Liver (tissue), 9 donors: ENCODE measurements around the gene DPF3. TPM values are rescaled to one million over a fixed set of nuclear protein-coding genes. Genes with fewer than 3 reads are reported as not detected.

Experiments
- DNase-seq: peaks from one replicate; pipeline ENCODE4 v3.0.0-alpha.2; 2017; ENCODE audit warnings: low spot score
- H3K27ac ChIP-seq, 2 donors: one replicate each; pipeline ENCODE4 v1.7.0; 2013; ENCODE audit warnings: inconsistent platforms in 2 of 2, low read length in 2 of 2, control low read depth in 1 of 2, low read depth in 1 of 2, mild to moderate bottlenecking in 1 of 2
- H3K27me3 ChIP-seq, 4 donors: one replicate each; pipeline versions ENCODE4 v1.6.1 to v1.7.0; 2013; ENCODE audit warnings: low read length in 3 of 4, inconsistent platforms in 1 of 4, mild to moderate bottlenecking in 1 of 4, moderate library complexity in 1 of 4; ENCODE audit not compliant: control insufficient read depth in 4 of 4, insufficient read depth in 4 of 4
- H3K36me3 ChIP-seq, 4 donors: one replicate each; pipeline versions ENCODE4 v1.6.1 to v1.7.0; 2013; ENCODE audit warnings: low read length in 3 of 4, mild to moderate bottlenecking in 3 of 4, low read depth in 1 of 4, moderate library complexity in 1 of 4; ENCODE audit not compliant: control insufficient read depth in 4 of 4, insufficient read depth in 3 of 4
- H3K4me1 ChIP-seq, 4 donors: one replicate each; pipeline versions ENCODE4 v1.6.1 to v1.7.0; 2013; ENCODE audit warnings: low read length in 3 of 4, mild to moderate bottlenecking in 3 of 4, moderate library complexity in 1 of 4; ENCODE audit not compliant: control insufficient read depth in 4 of 4, insufficient read depth in 4 of 4
- H3K4me3 ChIP-seq, 3 donors: one replicate each; pipeline versions ENCODE4 v1.6.1 to v1.7.0; 2013; ENCODE audit warnings: low read length in 3 of 3, control low read depth in 1 of 3, low read depth in 1 of 3, mild to moderate bottlenecking in 1 of 3
- H3K9ac ChIP-seq, 2 donors: one replicate each; pipeline ENCODE4 v1.7.0; 2013; ENCODE audit warnings: low read length in 2 of 2, mild to moderate bottlenecking in 2 of 2, moderate library complexity in 2 of 2, control low read depth in 1 of 2, low read depth in 1 of 2
- H3K9me3 ChIP-seq, 4 donors: one replicate each; pipeline versions ENCODE4 v1.6.1 to v1.7.0; 2013; ENCODE audit warnings: low read length in 3 of 4; ENCODE audit not compliant: control insufficient read depth in 4 of 4
- CTCF ChIP-seq: fragments of 150-350 bp; IDR thresholded peaks from 2 replicates; pipeline ENCODE4 v1.5.1; 2017; ENCODE audit warnings: improper control_type of control experiment, low read depth, low read length; ENCODE audit not compliant: missing input control
- EGR1 ChIP-seq, 2 donors: IDR thresholded peaks; 2 replicates each; pipeline ENCODE4 v1.6.1; 2016 to 2018; ENCODE audit warnings: antibody characterized with exemption in 2 of 2, low read depth in 2 of 2
- FOXA1 ChIP-seq: IDR thresholded peaks from 2 replicates; pipeline ENCODE4 v1.6.1; 2016; ENCODE audit warnings: antibody characterized with exemption
- FOXA2 ChIP-seq: IDR thresholded peaks from 2 replicates; pipeline ENCODE4 v1.6.1; 2016; ENCODE audit warnings: antibody characterized with exemption
- GABPA ChIP-seq, 2 donors: IDR thresholded peaks in 1 of 2; conservative IDR thresholded peaks in 1 of 2; 2 replicates each; pipeline ENCODE4 v1.6.1; 2016; ENCODE audit warnings: antibody characterized with exemption in 2 of 2, mild to moderate bottlenecking in 1 of 2, moderate library complexity in 1 of 2
- HNF4A ChIP-seq, 2 donors: conservative IDR thresholded peaks; 2 replicates each; pipeline ENCODE4 v1.6.1; 2016; ENCODE audit warnings: antibody characterized with exemption in 2 of 2, mild to moderate bottlenecking in 2 of 2
- HNF4G ChIP-seq: IDR thresholded peaks from 2 replicates; pipeline ENCODE4 v1.6.1; 2016; ENCODE audit warnings: antibody characterized with exemption
- JUND ChIP-seq, 2 donors: IDR thresholded peaks; 2 replicates each; pipeline ENCODE4 v1.6.1; 2016; ENCODE audit warnings: antibody characterized with exemption in 2 of 2
- RAD21 ChIP-seq, 2 donors: IDR thresholded peaks; 2 replicates each; pipeline ENCODE4 v1.6.1; 2016; ENCODE audit warnings: antibody characterized with exemption in 2 of 2, mild to moderate bottlenecking in 2 of 2
- REST ChIP-seq: IDR thresholded peaks from 2 replicates; pipeline ENCODE4 v1.6.1; 2016; ENCODE audit warnings: antibody characterized with exemption, mild to moderate bottlenecking
- SP1 ChIP-seq: IDR thresholded peaks from 2 replicates; pipeline ENCODE4 v1.6.1; 2018; ENCODE audit warnings: antibody characterized with exemption, mild to moderate bottlenecking
- ZBTB33 ChIP-seq: IDR thresholded peaks from 2 replicates; pipeline ENCODE4 v1.6.1; 2016; ENCODE audit warnings: antibody characterized with exemption
- WGBS: extraction: QIAGEN DNeasy Blood & Tissue Kit; methylation state at CpG from one replicate; pipeline ENCODE4 v1.1.7; 2013; 5-methylcytosine and 5-hydroxymethylcytosine counted together
- polyA plus RNA-seq, 2 donors: library from polyadenylated mRNA; stranded (reverse) in 1 of 2; unstranded in 1 of 2; fragments of 200-250 nt in 1 of 2; fragments of >200 nt in 1 of 2; fragmentation: Nextera tagmentation in 1 of 2; extraction: Ambion mirVana in 1 of 2; gene quantifications; one replicate each; pipeline versions ENCODE4 v1.2.1 to v1.2.3, GENCODE V29; 2013 to 2015
- total RNA-seq, 2 donors: library from RNA; depleted of rRNA; stranded (reverse); fragments of >200 nt; gene quantifications; one replicate each; pipeline ENCODE4 v1.2.3, GENCODE V29; 2014
- TF ChIP-seq, protein P1 (sequence below): IDR thresholded peaks from 2 replicates; pipeline ENCODE4 v1.6.1; 2016; ENCODE audit warnings: antibody characterized with exemption
- donor health status: healthy.
- donor health status: healthy.
- donor health status: healthy.
- donor health status: healthy.
- donor health status: healthy.

The DPF3 gene
- total and polyA plus RNA-seq, 4 donors, result 1.1 to 23.2 (median 2.5) TPM

- no peak overlapping the region for H3K27ac ChIP-seq
- no peak for DNase-seq
- H3K9ac ChIP-seq, result no peak overlapping the region
- 93% methylated on average over 2 of the region's 2 CpGs for WGBS
- H3K36me3 ChIP-seq, result no peaks in the 10 kb centered on the region
- no peaks in the 10 kb centered on the region for H3K4me1 ChIP-seq
- no peaks in the 10 kb centered on the region for H3K9me3 ChIP-seq
- H3K4me3 ChIP-seq, result no peak overlapping the region
- TF ChIP-seq JUND (IDR thresholded peaks at IDR 0.05) (no peak), HNF4G (no peak), FOXA2 (no peak), SP1 (no peak)
- no peaks in the 10 kb centered on the region for H3K27me3 ChIP-seq
Measured at GRCh38 chr14:72881543-72881942, 12.4 kb downstream of the DPF3 start.

DNA sequence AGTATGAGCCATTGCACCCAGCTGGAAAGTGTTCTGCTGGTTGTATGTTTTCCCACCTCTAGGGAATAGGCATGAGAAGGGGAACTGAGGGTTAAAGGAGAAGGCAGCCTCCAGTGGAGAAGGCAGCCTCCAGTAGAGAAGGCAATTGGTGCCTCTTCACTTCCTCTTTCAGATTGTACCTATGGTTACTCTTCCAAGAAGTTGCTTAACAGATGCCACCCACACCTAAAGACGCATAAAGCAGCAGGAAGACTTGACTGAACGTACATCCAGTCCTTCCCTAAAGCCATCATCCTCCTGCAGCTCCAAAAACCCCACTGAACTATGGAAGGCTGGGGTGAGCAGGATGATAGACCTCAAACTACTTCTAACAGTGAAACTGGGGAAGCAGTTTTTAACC lies 13.1 kb downstream of the DPF3 start:
- Histone ChIP-seq H3K9ac (no peak overlapping the region), H3K4me1 (no peaks in the 10 kb centered on the region), H3K4me3 (no peak overlapping the region), H3K27me3 (no peaks in the 10 kb centered on the region), H3K9me3 (no peaks in the 10 kb centered on the region), H3K27ac (no peak overlapping the region), H3K36me3 (no peaks in the 10 kb centered on the region)
- 82% methylated on average over 2 of the region's 2 CpGs for WGBS
- TF ChIP-seq HNF4G (no peak), FOXA1 (no peak), RAD21 (IDR thresholded peaks at IDR 0.05) (no peak), GABPA (IDR thresholded peaks at IDR 0.05 in 1 of 2, conservative IDR thresholded peaks at IDR 0.05 in 1 of 2) (no peak), ZBTB33 (no peak), SP1 (no peak), HNF4A (conservative IDR thresholded peaks at IDR 0.05) (no peak), FOXA2 (no peak), CTCF (no peak), EGR1 (IDR thresholded peaks at IDR 0.05; ENCODE audit: low read depth in 2 of 2) (no peak), REST (no peak), JUND (IDR thresholded peaks at IDR 0.05) (no peak)
- TF ChIP-seq, protein P1, sequence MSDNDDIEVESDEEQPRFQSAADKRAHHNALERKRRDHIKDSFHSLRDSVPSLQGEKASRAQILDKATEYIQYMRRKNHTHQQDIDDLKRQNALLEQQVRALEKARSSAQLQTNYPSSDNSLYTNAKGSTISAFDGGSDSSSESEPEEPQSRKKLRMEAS, result no peak
- DNase-seq, result no peak
